ENCODE data around the gene ADD3.

DNA sequence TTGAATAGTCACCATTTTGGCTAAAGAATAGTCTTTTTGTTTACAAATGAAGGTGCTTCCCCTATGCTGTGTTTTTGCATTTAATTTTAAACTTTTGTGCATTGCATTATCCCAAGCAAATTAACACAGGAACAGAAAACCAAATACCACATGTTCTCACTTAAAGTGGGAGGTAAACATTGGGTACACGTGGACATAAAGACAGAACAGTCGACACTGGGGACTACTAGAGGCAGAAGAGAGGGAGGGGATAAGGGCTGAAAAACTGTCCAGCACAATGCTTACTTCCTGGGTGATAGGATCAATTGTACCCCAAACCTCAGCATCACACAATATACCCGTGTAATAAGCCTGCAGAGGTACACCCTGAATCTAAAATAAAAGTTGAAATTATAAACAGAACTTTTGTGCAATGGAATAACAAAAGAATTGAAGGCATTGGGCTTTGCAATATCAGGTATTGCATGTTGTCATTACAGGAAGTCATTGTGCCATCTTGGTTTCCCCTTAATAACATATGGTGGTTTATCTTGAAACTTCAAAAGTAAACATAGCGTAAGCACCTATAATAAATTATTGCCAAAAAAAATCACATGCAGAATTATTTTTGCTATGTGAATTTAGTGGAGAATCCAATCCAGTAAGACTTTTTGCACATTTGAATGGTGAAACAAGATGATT, 16.1 kb downstream of the ADD3 start:
- no peak for TF ChIP-seq EZH2phosphoT487 (IDR thresholded peaks at IDR 0.05; ENCODE audit: borderline replicate concordance)
- TF ChIP-seq, protein P1, sequence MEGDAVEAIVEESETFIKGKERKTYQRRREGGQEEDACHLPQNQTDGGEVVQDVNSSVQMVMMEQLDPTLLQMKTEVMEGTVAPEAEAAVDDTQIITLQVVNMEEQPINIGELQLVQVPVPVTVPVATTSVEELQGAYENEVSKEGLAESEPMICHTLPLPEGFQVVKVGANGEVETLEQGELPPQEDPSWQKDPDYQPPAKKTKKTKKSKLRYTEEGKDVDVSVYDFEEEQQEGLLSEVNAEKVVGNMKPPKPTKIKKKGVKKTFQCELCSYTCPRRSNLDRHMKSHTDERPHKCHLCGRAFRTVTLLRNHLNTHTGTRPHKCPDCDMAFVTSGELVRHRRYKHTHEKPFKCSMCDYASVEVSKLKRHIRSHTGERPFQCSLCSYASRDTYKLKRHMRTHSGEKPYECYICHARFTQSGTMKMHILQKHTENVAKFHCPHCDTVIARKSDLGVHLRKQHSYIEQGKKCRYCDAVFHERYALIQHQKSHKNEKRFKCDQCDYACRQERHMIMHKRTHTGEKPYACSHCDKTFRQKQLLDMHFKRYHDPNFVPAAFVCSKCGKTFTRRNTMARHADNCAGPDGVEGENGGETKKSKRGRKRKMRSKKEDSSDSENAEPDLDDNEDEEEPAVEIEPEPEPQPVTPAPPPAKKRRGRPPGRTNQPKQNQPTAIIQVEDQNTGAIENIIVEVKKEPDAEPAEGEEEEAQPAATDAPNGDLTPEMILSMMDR (conservative IDR thresholded peaks at IDR 0.05; ENCODE audit: low read length): no peak
